Ovary (tissue), 9 donors: ENCODE measurements around the gene KCNK7. TPM values are rescaled to one million over a fixed set of nuclear protein-coding genes. Genes with fewer than 3 reads are reported as not detected.

Experiments
- DNase-seq, 5 donors: peaks; one replicate each; pipeline ENCODE4 v3.0.0-alpha.2; 2019 to 2020
- H3K27ac ChIP-seq, 2 donors: fragments of 200-600 bp; one replicate each; pipeline versions ENCODE4 v1.5.1 to v1.8.0; 2019 to 2022
- H3K27me3 ChIP-seq: fragments of 200-600 bp; one replicate; pipeline ENCODE4 v1.8.0; 2022
- H3K36me3 ChIP-seq: fragments of 200-600 bp; sonication (generic); one replicate; pipeline ENCODE4 v1.5.1; 2019
- H3K4me1 ChIP-seq: one replicate; pipeline ENCODE4 v1.8.1; 2013; ENCODE audit warnings: mild to moderate bottlenecking, moderate library complexity; ENCODE audit not compliant: insufficient read depth
- H3K4me3 ChIP-seq: fragments of 200-600 bp; sonication (generic); one replicate; pipeline ENCODE4 v1.5.1; 2017
- H3K9me3 ChIP-seq, 2 donors: fragments of 200-600 bp in 1 of 2; sonication (generic) in 1 of 2; one replicate each; pipeline versions ENCODE4 v1.5.1 to v1.8.1; 2013 to 2019; ENCODE audit warnings: mild to moderate bottlenecking in 1 of 2, moderate library complexity in 1 of 2
- EP300 ChIP-seq: sonication (generic); formaldehyde crosslinking; IDR thresholded peaks from one replicate; pipeline ENCODE4 v1.6.1; 2017; ENCODE audit warnings: antibody characterized with exemption
- POLR2A ChIP-seq: fragments of 450-650 bp; IDR thresholded peaks from one replicate; pipeline ENCODE4 v1.6.1; 2017; ENCODE audit warnings: antibody characterized with exemption, mild to moderate bottlenecking, moderate library complexity
- WGBS, 3 donors: extraction: QIAGEN DNeasy Blood & Tissue Kit in 1 of 3; methylation state at CpG; one replicate each; pipeline versions ENCODE4 v1.1.5 to v1.1.7; 2013 to 2017; 5-methylcytosine and 5-hydroxymethylcytosine counted together
- intact Hi-C, 4 donors: fragments of 100-400 bp; cut with DNase I; formaldehyde crosslinking; loops; one replicate each; pipeline versions ENCODE4 v1.11.0 to v1.15.1; 2022 to 2023
- polyA plus RNA-seq, 2 donors: library from polyadenylated mRNA; stranded (reverse); fragments of 200-250 nt in 1 of 2; fragments of 350-450 nt in 1 of 2; fragmentation: Illumina TruSeq in 1 of 2; extraction: RNeasy Lipid Tissue Mini Kit (QIAGEN cat#74804) in 1 of 2; gene quantifications; one replicate each; pipeline ENCODE4 v1.2.3, GENCODE V29; 2013 to 2014
- total RNA-seq, 7 donors: library from RNA; depleted of rRNA in 2 of 7; stranded (reverse); fragments of >200 nt in 2 of 7; fragmentation: NEBNext Ultra II Directional in 3 of 7; extraction: Animal tissue kit (Norgen Biotek cat#: 25700) in 3 of 7; gene quantifications; one replicate each; pipeline versions ENCODE4 v1.1.0 to v1.2.4, GENCODE V29; 2016 to 2023
- TF ChIP-seq, protein P1 (sequence below), 3 donors: fragments of 450-650 bp in 2 of 3; fragments of 200-600 bp in 1 of 3; IDR thresholded peaks; one replicate each; pipeline versions ENCODE4 v1.5.1 to v1.8.0; 2016 to 2022; ENCODE audit warnings: antibody characterized with exemption in 3 of 3, mild to moderate bottlenecking in 1 of 3
- donor health status: DM: no; HTN: no; CAD: no; lungs with moderate emphysema.
- donor health status: DM: no; HTN: no; CAD: no.
- donor health status: Bipolar disorder and iron deficiency.
- donor health status: DM: yes; HTN: yes; CAD: no.
- donor health status: DM: no; HTN: no; CAD: no.
- donor health status: DM: yes; HTN: yes; CAD: no.

The KCNK7 gene
- total and polyA plus RNA-seq, 9 donors: 0.65 to 4.0 (median 1.2) TPM; not detected in 1

DNA sequence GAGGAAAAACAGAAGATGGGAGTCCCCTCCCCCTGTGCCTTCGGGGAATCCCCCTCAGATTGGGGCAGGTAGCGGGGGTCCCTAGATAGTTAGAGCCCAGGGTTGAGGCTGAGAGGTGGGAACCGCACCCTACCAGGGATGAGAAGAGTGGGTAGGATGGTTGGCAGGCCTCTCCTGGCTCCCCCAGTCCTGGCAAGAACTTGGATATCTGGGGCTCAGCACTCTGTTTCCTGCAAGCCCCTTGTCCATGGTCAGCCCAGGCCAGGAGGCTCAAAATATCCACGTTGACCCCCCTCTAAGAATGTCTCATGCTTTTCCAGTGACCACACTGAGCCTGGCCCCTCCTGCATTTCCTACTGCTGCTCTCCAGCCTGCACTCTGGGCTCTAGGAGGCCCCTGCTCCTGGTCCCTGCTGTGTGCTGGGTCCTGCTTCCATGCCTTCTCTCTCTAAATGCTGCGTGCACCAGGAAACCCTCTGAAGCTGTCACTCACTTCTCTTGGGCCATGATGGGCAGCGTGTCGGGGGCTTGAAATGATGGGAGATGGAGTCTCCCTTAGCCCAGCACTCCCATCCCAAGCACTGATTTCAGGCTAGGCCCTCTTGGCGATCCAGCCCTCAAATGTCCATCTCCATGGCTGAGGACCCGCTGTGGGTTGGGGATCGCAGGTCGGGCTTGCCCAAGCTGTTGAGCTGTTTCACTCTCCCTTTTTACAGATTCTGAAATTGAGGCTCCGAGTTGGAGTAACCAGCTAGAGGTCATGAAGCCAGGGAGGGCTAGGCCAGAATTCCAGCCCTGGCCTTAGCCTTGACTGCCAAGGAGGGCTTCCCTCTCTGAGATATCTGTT, 16.4 kb upstream of the KCNK7 start:
- Histone ChIP-seq H3K27ac (peak overlapping the region in 1 of 2 donors; percentile 97), H3K4me3 (no peak overlapping the region), H3K9me3 (no peaks in the 10 kb centered on the region), H3K36me3 (no peaks in the 10 kb centered on the region), H3K4me1 (peaks cover 24% of the 10 kb centered on the region), H3K27me3 (no peaks in the 10 kb centered on the region)
- 60 to 68% (median 65%) methylated on average over 12 of the region's 12 CpGs for WGBS, 3 donors
- TF ChIP-seq, protein P1, sequence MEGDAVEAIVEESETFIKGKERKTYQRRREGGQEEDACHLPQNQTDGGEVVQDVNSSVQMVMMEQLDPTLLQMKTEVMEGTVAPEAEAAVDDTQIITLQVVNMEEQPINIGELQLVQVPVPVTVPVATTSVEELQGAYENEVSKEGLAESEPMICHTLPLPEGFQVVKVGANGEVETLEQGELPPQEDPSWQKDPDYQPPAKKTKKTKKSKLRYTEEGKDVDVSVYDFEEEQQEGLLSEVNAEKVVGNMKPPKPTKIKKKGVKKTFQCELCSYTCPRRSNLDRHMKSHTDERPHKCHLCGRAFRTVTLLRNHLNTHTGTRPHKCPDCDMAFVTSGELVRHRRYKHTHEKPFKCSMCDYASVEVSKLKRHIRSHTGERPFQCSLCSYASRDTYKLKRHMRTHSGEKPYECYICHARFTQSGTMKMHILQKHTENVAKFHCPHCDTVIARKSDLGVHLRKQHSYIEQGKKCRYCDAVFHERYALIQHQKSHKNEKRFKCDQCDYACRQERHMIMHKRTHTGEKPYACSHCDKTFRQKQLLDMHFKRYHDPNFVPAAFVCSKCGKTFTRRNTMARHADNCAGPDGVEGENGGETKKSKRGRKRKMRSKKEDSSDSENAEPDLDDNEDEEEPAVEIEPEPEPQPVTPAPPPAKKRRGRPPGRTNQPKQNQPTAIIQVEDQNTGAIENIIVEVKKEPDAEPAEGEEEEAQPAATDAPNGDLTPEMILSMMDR (IDR thresholded peaks at IDR 0.05): no peak
- no peak for TF ChIP-seq POLR2A
- intact Hi-C loops: loop anchor here in 2 of 4 donors (5.0 kb wide), 3 partner anchors 35 to 70 kb away; partner anchors contain the start of genes EHBP1L1 (in 1 of the 2), FAM89B (in 1 of the 2) and ZNRD2 (in 1 of the 2)
- DNase-seq: peak in 1 of 5 donors; percentile 32

DNA sequence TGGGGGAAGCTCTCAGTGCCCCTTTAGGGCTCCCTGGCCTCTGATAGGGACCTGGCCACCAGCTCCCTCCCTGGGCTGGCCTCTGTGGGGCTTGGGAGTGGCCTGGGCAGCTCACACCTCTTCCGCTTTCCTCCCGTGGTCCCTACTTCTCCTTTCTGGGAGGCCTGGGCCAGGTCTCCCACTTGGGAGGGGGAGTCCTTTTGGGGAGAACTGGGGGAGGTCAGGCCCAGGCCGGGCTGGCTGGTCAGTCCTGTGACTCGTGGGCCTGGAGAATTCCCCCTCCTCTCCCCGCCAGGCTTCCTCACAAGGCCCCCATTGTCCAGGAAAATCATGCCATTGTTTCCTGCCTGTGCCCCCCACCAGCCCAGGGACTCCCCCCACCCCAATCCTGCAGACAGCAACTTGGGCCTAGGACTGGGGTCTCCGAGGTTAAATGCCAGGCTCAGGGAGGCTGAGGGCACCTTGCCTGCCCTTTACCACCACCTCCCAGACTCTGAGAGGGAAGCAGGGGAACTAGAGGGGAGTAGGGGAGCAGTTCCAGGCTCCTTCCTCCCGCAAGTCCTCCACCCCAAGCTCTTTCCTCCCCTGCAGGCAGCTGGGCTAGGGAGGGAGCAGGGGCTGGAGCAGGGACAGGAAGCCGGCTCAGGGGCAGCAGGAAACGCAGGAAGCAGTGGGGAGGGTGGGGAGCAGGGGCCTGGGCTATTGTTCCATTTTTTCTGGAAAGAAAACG, 15.6 kb upstream of the KCNK7 start:
- H3K36me3 ChIP-seq: no peaks in the 10 kb centered on the region
- TF ChIP-seq POLR2A (no peak), EP300 (no peak)
- TF ChIP-seq, protein P1 (IDR thresholded peaks at IDR 0.05): no peak
- H3K9me3 ChIP-seq: no peaks in the 10 kb centered on the region
- H3K4me3 ChIP-seq: no peak overlapping the region
- peaks cover 21% of the 10 kb centered on the region for H3K4me1 ChIP-seq
- H3K27me3 ChIP-seq: no peaks in the 10 kb centered on the region
- no peak overlapping the region for H3K27ac ChIP-seq
- DNase-seq: peak in 1 of 5 donors; percentile 26
- WGBS, 3 donors: 48 to 56% (median 52%) methylated on average over 10 of the region's 10 CpGs
- intact Hi-C loops: loop anchor here in 2 of 4 donors (5.0 kb wide), 3 partner anchors 34 to 69 kb away; partner anchors contain the start of genes EHBP1L1 (in 1 of the 2), FAM89B (in 1 of the 2) and ZNRD2 (in 1 of the 2)

DNA sequence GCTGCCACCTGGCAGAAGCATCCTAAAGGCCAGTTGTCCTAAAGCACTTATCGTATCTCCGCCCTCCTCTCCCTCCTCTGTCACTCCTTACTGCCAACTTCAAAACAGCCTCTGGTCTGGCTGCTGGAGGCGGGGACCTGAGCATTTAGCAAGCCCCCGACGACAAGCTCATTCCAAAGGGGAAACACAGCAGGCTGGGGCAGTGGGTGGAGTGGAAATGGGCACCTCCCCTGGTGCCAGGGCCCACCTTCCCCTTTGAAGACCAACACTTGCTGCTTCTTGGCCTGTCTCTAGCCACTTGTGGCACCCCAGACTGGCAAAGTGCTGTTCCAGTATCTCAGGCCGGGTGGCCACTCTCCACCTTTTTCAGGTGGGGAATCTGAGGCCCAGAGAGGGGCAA, 14.8 kb upstream of the KCNK7 start:
- no peaks in the 10 kb centered on the region for H3K36me3 ChIP-seq
- intact Hi-C loops: loop anchor here in 2 of 4 donors (5.0 kb wide), 3 partner anchors 33 to 68 kb away; partner anchors contain the start of genes EHBP1L1 (in 1 of the 2), FAM89B (in 1 of the 2) and ZNRD2 (in 1 of the 2)
- H3K27me3 ChIP-seq: no peaks in the 10 kb centered on the region
- TF ChIP-seq, protein P1 (IDR thresholded peaks at IDR 0.05): no peak
- TF ChIP-seq POLR2A (no peak), EP300 (no peak)
- peaks cover 21% of the 10 kb centered on the region for H3K4me1 ChIP-seq
- WGBS, 3 donors: 60% methylated on average over 6 of the region's 6 CpGs
- no peak overlapping the region for H3K27ac ChIP-seq
- H3K4me3 ChIP-seq: no peak overlapping the region
- no peaks in the 10 kb centered on the region for H3K9me3 ChIP-seq
- DNase-seq: no peak

DNA sequence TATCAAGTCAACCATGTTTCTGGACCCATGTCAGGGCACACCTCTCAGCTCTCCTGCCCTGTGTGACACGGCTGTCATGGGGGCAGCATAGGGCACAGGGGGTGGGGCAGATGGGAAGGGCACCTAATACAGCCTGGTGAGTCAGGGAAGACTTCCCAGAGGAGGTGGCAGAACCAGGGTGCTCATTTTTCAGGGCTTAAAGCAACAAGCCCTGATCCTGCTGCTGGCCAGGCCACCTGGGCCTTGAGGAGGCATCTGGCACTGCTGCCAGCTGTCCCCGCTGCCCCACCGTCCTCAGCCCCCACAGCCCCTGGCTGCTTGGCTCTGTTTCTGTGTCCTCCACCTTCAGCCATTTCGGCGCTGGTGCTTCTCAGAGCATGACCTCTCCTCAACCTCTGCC, 14.1 kb upstream of the KCNK7 start:
- H3K9me3 ChIP-seq: no peaks in the 10 kb centered on the region
- no peaks in the 10 kb centered on the region for H3K27me3 ChIP-seq
- WGBS, 3 donors: 74 to 87% (median 81%) methylated on average over 5 of the region's 5 CpGs
- peak in 1 of 5 donors; percentile 28 for DNase-seq
- H3K36me3 ChIP-seq: no peaks in the 10 kb centered on the region
- intact Hi-C loops: loop anchor here in 2 of 4 donors (5.0 kb wide), 3 partner anchors 32 to 67 kb away; partner anchors contain the start of genes EHBP1L1 (in 1 of the 2), FAM89B (in 1 of the 2) and ZNRD2 (in 1 of the 2)
- H3K27ac ChIP-seq: no peak overlapping the region
- H3K4me1 ChIP-seq: peaks cover 21% of the 10 kb centered on the region
- TF ChIP-seq EP300: no peak
- TF ChIP-seq POLR2A: no peak
- TF ChIP-seq, protein P1 (IDR thresholded peaks at IDR 0.05): no peak
- no peak overlapping the region for H3K4me3 ChIP-seq
